ENCODE data around the gene RAB28. TPM values are rescaled to one million over a fixed set of nuclear protein-coding genes. Genes with fewer than 3 reads are reported as not detected.
A peak's percentile ranks its signal among the peaks of the same experiment; 100 is the strongest.

The RAB28 gene
- total and polyA plus RNA-seq, 3 experiments from 2014 or later = 16.5 to 19.5 (median 17.3) TPM

- CTCF ChIA-PET = no interaction called here
- Histone ChIP-seq H3K4me1 (ENCODE audit: insufficient read depth, low read length) (no peaks in the 10 kb centered on the region), H3K27ac (ENCODE audit: low read depth, low read length) (no peak overlapping the region), H3K36me3 (ENCODE audit: insufficient read depth, low read length) (peaks cover 5% of the 10 kb centered on the region), H3K4me3 (ENCODE audit: low read length) (no peak overlapping the region), H3K27me3 (ENCODE audit: insufficient read depth, low read length, poor library complexity, severe bottlenecking) (no peaks in the 10 kb centered on the region), H3K9me3 (ENCODE audit: low read length) (no peaks in the 10 kb centered on the region)
- DNase-seq = no peak
- no peak overlapping the region for H3K27ac Mint-ChIP-seq
- H3K4me3 Mint-ChIP-seq = no peak overlapping the region
- POLR2A ChIA-PET = no interaction called here
- no peaks in the 10 kb centered on the region for H3K9me3 Mint-ChIP-seq
- peaks cover 0 to 1% of the 10 kb centered on the region in 2 donors for H3K27me3 Mint-ChIP-seq
- H3K4me1 Mint-ChIP-seq = no peaks in the 10 kb centered on the region
- peaks cover 10 to 47% (median 28%) of the 10 kb centered on the region in 3 donors for H3K36me3 Mint-ChIP-seq
Measured at GRCh38 chr4:13364653-13365052, 119.5 kb downstream of the RAB28 start.

- H3K9me3 Mint-ChIP-seq = no peaks in the 10 kb centered on the region
- POLR2A ChIA-PET = no interaction called here
Measured at GRCh38 chr4:13364172-13364571, 120.0 kb downstream of the RAB28 start.

GRCh38 chr4:13359809-13360208, 124.3 kb downstream of the RAB28 start:
- no peaks in the 10 kb centered on the region for H3K4me1 ChIP-seq (ENCODE audit: insufficient read depth, low read length)
- Mint-ChIP-seq H3K4me3 (no peak overlapping the region), H3K9me3 (no peaks in the 10 kb centered on the region), H3K27me3 (no peaks in the 10 kb centered on the region), H3K4me1 (no peaks in the 10 kb centered on the region), H3K27ac (no peak overlapping the region), H3K36me3 (peaks cover 5 to 41% (median 16%) of the 10 kb centered on the region in 3 donors)
- DNase-seq = no peak
- CTCF ChIA-PET = no interaction called here
- no peaks in the 10 kb centered on the region for H3K9me3 ChIP-seq (ENCODE audit: low read length)
- no peaks in the 10 kb centered on the region for H3K36me3 ChIP-seq (ENCODE audit: insufficient read depth, low read length)
- POLR2A ChIA-PET = no interaction called here
- H3K4me3 ChIP-seq (ENCODE audit: low read length) = no peak overlapping the region
- no peak overlapping the region for H3K27ac ChIP-seq (ENCODE audit: low read depth, low read length)
- no peaks in the 10 kb centered on the region for H3K27me3 ChIP-seq (ENCODE audit: insufficient read depth, low read length, poor library complexity, severe bottlenecking)

More at GRCh38 chr4:13364172-13364571, 120.0 kb downstream of the RAB28 start:
- CTCF ChIA-PET = no interaction called here
- Histone ChIP-seq H3K4me1 (ENCODE audit: insufficient read depth, low read length) (no peaks in the 10 kb centered on the region), H3K4me3 (ENCODE audit: low read length) (no peak overlapping the region), H3K27ac (ENCODE audit: low read depth, low read length) (no peak overlapping the region), H3K36me3 (ENCODE audit: insufficient read depth, low read length) (peaks cover 5% of the 10 kb centered on the region), H3K27me3 (ENCODE audit: insufficient read depth, low read length, poor library complexity, severe bottlenecking) (no peaks in the 10 kb centered on the region), H3K9me3 (ENCODE audit: low read length) (no peaks in the 10 kb centered on the region)
- no peak overlapping the region for H3K27ac Mint-ChIP-seq
- no peak overlapping the region for H3K4me3 Mint-ChIP-seq
- peaks cover 12 to 44% (median 33%) of the 10 kb centered on the region in 3 donors for H3K36me3 Mint-ChIP-seq
- H3K4me1 Mint-ChIP-seq = no peaks in the 10 kb centered on the region
- DNase-seq = no peak
- peaks cover 0 to 1% of the 10 kb centered on the region in 2 donors for H3K27me3 Mint-ChIP-seq

- Mint-ChIP-seq H3K27me3 (peaks cover 0 to 1% of the 10 kb centered on the region in 2 donors), H3K27ac (no peak overlapping the region), H3K36me3 (peaks cover 12 to 52% (median 15%) of the 10 kb centered on the region in 3 donors), H3K4me1 (no peaks in the 10 kb centered on the region), H3K4me3 (no peak overlapping the region), H3K9me3 (no peaks in the 10 kb centered on the region)
- H3K36me3 ChIP-seq (ENCODE audit: insufficient read depth, low read length) = no peaks in the 10 kb centered on the region
- no peak overlapping the region for H3K27ac ChIP-seq (ENCODE audit: low read depth, low read length)
- ChIA-PET POLR2A (no interaction called here), CTCF (no interaction called here)
- no peak for DNase-seq
- no peak overlapping the region for H3K4me3 ChIP-seq (ENCODE audit: low read length)
- H3K9me3 ChIP-seq (ENCODE audit: low read length) = no peaks in the 10 kb centered on the region
- H3K27me3 ChIP-seq (ENCODE audit: insufficient read depth, low read length, poor library complexity, severe bottlenecking) = no peaks in the 10 kb centered on the region
- no peaks in the 10 kb centered on the region for H3K4me1 ChIP-seq (ENCODE audit: insufficient read depth, low read length)
Measured at GRCh38 chr4:13355111-13355880, 128.8 kb downstream of the RAB28 start.

DNA sequence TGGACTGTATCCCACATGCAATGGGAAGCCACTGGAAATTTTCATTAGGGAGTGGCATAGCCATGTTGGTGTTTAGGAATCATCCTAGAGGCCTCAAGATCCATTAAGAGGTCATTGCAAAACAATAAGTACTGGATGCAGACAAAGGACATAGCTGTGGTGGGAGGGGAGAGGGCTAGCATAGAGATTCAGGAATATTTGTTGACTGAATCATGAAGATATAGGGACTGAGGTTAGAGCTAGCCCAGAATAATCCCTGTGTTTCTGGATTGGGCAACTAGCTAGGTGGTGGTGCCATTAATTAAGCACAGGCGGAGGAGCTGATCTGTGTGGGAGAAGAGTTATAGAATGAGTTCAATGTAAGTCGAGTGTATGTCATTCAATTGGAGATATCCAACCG, 135.0 kb downstream of the RAB28 start:
- Mint-ChIP-seq H3K36me3 (peaks cover 9 to 43% (median 9%) of the 10 kb centered on the region in 3 donors), H3K9me3 (no peaks in the 10 kb centered on the region), H3K27me3 (no peaks in the 10 kb centered on the region), H3K27ac (no peak overlapping the region), H3K4me1 (no peaks in the 10 kb centered on the region), H3K4me3 (no peak overlapping the region)
- ChIA-PET POLR2A (no interaction called here), CTCF (no interaction called here)
- Histone ChIP-seq H3K9me3 (ENCODE audit: low read length) (no peaks in the 10 kb centered on the region), H3K36me3 (ENCODE audit: insufficient read depth, low read length) (no peaks in the 10 kb centered on the region), H3K27ac (ENCODE audit: low read depth, low read length) (no peak overlapping the region), H3K4me1 (ENCODE audit: insufficient read depth, low read length) (no peaks in the 10 kb centered on the region), H3K27me3 (ENCODE audit: insufficient read depth, low read length, poor library complexity, severe bottlenecking) (no peaks in the 10 kb centered on the region), H3K4me3 (ENCODE audit: low read length) (no peak overlapping the region)
- no peak for DNase-seq

DNA sequence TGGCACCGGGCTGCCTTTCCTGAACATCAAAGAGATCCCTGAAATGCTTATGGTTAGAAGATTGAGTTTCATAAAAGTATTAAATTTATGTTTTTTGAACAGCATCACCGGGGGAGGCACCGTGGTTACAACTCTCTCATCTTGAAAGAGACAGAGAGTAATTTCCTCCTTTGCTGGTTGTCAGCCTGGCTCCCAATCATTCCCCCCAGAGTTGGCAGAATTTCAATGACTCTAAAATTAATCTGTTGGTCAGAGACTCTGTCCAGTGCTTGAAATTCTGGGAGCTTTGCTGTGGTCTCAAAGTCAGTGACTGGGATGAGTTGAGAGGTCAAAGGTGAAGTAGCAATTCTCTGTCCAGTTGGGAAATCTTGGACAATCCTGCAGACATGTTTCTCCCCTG, 135.9 kb downstream of the RAB28 start:
- Mint-ChIP-seq H3K4me1 (no peaks in the 10 kb centered on the region), H3K9me3 (no peaks in the 10 kb centered on the region), H3K4me3 (no peak overlapping the region), H3K27ac (peak overlapping the region in 1 of 8 donors; percentile 11), H3K27me3 (no peaks in the 10 kb centered on the region), H3K36me3 (peaks cover 5 to 45% (median 8%) of the 10 kb centered on the region in 3 donors)
- no peaks in the 10 kb centered on the region for H3K27me3 ChIP-seq (ENCODE audit: insufficient read depth, low read length, poor library complexity, severe bottlenecking)
- H3K27ac ChIP-seq (ENCODE audit: low read depth, low read length) = no peak overlapping the region
- H3K4me1 ChIP-seq (ENCODE audit: insufficient read depth, low read length) = no peaks in the 10 kb centered on the region
- ChIA-PET POLR2A (no interaction called here), CTCF (no interaction called here)
- no peak overlapping the region for H3K4me3 ChIP-seq (ENCODE audit: low read length)
- H3K9me3 ChIP-seq (ENCODE audit: low read length) = no peaks in the 10 kb centered on the region
- DNase-seq = no peak
- no peaks in the 10 kb centered on the region for H3K36me3 ChIP-seq (ENCODE audit: insufficient read depth, low read length)

DNA sequence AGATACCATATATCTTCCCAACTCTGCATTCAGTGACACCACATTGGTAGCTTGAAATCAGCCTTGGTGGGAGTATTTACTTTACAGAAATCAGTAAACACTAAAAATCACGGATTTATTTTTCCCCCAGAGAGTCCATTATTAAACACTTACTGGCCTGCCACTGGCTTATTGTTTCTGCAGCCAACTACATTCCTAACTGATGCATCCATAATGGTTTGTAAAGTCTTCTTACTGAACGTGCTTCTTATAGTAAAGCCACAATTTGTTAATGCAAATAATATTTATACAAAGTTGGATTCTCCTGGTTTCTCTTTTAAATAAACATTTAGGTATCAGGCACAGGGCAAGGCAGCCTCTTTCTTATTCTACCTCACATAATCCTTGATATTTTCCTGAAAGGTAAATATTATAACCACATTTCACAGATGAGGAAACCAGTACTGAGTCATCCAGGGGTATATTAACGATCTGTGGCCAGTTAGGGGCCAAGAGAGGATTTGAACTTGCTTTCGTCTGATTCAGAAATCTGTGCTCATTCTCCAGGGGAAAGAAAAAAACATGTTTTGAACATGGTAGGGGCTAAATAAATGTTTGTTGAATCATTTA, 136.5 kb downstream of the RAB28 start:
- DNase-seq = no peak
- no peaks in the 10 kb centered on the region for H3K9me3 Mint-ChIP-seq

GRCh38 chr4:13344216-13344615, 139.9 kb downstream of the RAB28 start:
- H3K27ac ChIP-seq (ENCODE audit: low read depth, low read length) = no peak overlapping the region
- H3K4me1 Mint-ChIP-seq = no peaks in the 10 kb centered on the region
- H3K36me3 Mint-ChIP-seq = peaks cover 2 to 45% (median 5%) of the 10 kb centered on the region in 3 donors
- no peaks in the 10 kb centered on the region for H3K27me3 ChIP-seq (ENCODE audit: insufficient read depth, low read length, poor library complexity, severe bottlenecking)
- DNase-seq = no peak
- H3K4me1 ChIP-seq (ENCODE audit: insufficient read depth, low read length) = no peaks in the 10 kb centered on the region
- no peaks in the 10 kb centered on the region for H3K27me3 Mint-ChIP-seq
- H3K27ac Mint-ChIP-seq = no peak overlapping the region
- ChIA-PET CTCF (no interaction called here), POLR2A (no interaction called here)
- H3K4me3 Mint-ChIP-seq = no peak overlapping the region
- H3K4me3 ChIP-seq (ENCODE audit: low read length) = no peak overlapping the region
- H3K9me3 ChIP-seq (ENCODE audit: low read length) = no peaks in the 10 kb centered on the region
- H3K9me3 Mint-ChIP-seq = no peaks in the 10 kb centered on the region
- no peaks in the 10 kb centered on the region for H3K36me3 ChIP-seq (ENCODE audit: insufficient read depth, low read length)

More for the DNA sequence above, 136.5 kb downstream of the RAB28 start:
- ChIA-PET POLR2A (no interaction called here), CTCF (no interaction called here)
- H3K4me1 ChIP-seq (ENCODE audit: insufficient read depth, low read length) = no peaks in the 10 kb centered on the region
- no peak overlapping the region for H3K27ac ChIP-seq (ENCODE audit: low read depth, low read length)
- Mint-ChIP-seq H3K27me3 (no peaks in the 10 kb centered on the region), H3K27ac (peak overlapping the region in 1 of 8 donors; percentile 11), H3K36me3 (peaks cover 2 to 40% (median 8%) of the 10 kb centered on the region in 3 donors), H3K4me3 (no peak overlapping the region), H3K4me1 (no peaks in the 10 kb centered on the region)
- no peaks in the 10 kb centered on the region for H3K36me3 ChIP-seq (ENCODE audit: insufficient read depth, low read length)
- no peaks in the 10 kb centered on the region for H3K27me3 ChIP-seq (ENCODE audit: insufficient read depth, low read length, poor library complexity, severe bottlenecking)
- H3K4me3 ChIP-seq (ENCODE audit: low read length) = no peak overlapping the region
- H3K9me3 ChIP-seq (ENCODE audit: low read length) = no peaks in the 10 kb centered on the region
